ENCODE results near the gene VAV2.

Gene VAV2

DNA sequence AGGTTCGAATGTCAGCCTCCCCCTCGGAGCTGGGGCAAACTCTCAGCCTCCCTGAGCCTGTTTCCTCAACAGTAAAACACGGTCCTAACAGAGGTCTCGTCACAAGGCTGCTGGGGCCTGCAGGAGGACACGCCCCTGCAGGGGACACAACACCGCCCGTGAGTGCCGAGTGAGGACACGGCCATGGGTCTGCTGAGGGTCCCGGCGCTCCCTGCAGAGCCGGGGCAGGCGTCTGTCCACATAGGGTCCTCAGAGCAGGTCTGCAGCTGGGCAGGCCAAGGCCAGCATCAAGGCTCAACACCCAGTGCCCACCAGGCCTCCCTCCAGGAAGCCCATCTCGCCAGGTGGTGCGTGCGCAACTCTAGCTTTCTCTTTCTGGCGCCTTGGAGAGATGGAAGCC, 125.2 kb downstream of the VAV2 start:
- TF ChIP-seq, protein P1, sequence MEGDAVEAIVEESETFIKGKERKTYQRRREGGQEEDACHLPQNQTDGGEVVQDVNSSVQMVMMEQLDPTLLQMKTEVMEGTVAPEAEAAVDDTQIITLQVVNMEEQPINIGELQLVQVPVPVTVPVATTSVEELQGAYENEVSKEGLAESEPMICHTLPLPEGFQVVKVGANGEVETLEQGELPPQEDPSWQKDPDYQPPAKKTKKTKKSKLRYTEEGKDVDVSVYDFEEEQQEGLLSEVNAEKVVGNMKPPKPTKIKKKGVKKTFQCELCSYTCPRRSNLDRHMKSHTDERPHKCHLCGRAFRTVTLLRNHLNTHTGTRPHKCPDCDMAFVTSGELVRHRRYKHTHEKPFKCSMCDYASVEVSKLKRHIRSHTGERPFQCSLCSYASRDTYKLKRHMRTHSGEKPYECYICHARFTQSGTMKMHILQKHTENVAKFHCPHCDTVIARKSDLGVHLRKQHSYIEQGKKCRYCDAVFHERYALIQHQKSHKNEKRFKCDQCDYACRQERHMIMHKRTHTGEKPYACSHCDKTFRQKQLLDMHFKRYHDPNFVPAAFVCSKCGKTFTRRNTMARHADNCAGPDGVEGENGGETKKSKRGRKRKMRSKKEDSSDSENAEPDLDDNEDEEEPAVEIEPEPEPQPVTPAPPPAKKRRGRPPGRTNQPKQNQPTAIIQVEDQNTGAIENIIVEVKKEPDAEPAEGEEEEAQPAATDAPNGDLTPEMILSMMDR (IDR thresholded peaks at IDR 0.05; ENCODE audit: low read depth, low read length), result no peak
- no peak overlapping the region for H3K4me3 ChIP-seq (ENCODE audit: low read depth, low read length)

DNA sequence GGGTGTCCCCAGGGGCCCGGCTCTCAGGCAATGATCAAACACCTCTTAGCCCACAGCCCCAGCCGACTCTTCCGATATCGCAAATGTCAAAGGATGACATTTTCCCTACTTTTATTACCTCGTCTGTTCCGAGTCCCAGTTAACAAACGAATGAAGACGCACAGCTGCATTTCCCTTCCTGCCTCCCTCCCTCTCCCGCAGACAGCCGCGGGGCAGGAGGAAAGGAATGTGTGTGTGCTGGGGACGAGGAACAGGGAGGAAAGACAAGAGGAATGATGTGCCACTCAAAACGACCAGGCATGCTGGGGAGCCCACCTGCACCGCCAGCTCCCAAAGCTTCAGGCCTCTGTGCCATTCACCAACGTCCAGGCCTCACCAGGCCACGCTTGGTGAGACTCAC, 128.1 kb downstream of the VAV2 start:
- no peak overlapping the region for H3K4me3 ChIP-seq (ENCODE audit: low read depth, low read length)
- TF ChIP-seq, protein P1 (IDR thresholded peaks at IDR 0.05; ENCODE audit: low read depth, low read length), result no peak

DNA sequence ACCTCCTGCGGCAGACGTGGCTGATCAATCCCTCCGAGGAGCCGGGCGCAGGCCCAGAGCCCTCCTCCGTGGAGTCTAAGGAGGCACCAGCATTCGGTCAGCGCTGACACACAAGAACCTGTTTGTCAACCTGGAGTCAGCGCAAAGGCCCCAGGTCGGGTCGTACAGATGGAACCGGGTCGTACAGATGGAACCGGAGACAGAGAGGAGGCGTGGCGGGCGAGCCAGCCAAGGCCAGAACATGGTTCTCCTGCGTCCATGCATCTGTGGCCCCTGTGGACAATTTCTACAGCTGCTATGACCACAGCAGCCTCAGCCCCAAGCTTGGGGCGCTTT, 128.9 kb downstream of the VAV2 start:
- TF ChIP-seq, protein P1 (IDR thresholded peaks at IDR 0.05; ENCODE audit: low read depth, low read length), result no peak
- H3K4me3 ChIP-seq (ENCODE audit: low read depth, low read length), result no peak overlapping the region

DNA sequence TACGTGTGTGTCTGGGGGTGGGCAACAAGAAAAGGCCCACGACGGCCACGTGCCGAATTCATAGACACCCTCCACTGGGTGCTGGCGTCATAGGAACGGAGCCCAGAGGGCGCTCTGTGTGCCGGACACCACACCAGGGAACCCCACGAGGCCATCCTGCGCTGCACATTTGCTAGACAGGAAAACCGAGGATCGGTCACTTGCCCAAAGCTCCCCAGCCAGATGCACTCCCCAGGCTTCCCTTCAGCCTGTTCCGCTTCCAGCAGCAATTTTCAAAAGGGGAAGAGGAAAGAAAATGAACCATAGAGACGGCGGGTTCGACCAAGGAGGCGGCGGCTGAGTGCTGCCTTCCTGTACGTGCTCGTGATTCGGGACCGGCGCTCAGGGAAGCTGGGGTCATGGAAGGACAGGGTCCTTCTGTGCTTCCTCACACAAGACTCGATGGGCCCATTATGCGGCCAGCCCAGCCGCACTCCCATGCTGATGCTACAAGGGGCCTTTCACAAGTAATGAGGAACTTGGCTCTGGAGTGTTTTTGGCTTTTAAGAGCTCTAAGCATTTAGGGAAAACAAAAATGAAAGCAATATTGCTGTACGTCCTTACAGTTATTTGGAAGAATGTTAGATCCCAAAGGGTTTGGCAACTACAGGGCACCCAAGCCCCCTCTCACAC, 129.4 kb downstream of the VAV2 start:
- TF ChIP-seq, protein P1 (IDR thresholded peaks at IDR 0.05; ENCODE audit: low read depth, low read length), result no peak
- no peak overlapping the region for H3K4me3 ChIP-seq (ENCODE audit: low read depth, low read length)

DNA sequence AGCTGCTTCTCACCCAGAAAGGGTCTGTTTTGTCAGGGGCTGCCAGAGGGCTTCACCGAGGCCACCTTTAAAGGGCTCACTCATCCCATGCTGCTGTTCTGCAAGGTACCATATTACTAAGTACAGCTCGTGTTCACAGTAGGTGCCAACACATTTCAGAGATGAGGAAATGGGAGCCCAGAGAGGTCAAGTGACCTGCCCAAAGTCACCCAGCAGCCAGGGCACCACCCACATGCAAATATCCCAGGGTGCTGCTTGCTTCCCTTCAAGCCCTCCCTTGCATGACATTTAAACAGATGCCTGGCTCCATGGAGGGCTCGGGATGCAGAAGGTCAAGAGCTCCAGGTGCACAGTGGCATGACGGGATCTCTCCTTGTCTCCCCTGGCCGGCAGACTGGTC, 130.4 kb downstream of the VAV2 start:
- no peak overlapping the region for H3K4me3 ChIP-seq (ENCODE audit: low read depth, low read length)
- TF ChIP-seq, protein P1 (IDR thresholded peaks at IDR 0.05; ENCODE audit: low read depth, low read length), result no peak

DNA sequence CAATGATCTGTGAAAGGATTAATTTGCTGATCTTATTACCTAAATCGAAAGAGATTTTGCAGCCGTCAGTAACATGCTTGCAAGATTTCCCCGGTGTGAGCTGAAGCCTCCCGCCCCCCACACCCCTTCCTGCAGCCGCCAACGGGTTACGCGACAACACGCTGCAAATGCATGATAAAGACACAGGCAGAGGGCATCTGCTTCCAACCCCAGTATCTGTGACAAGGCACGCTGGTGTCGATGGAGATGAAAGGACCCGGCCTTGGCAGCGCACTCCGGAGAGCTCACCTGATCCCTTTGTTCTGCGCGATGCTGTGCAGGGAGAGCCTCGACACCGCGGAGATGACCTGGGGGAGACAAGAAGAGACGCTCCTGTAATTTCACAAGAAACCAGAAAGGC, 131.0 kb downstream of the VAV2 start:
- H3K4me3 ChIP-seq (ENCODE audit: low read depth, low read length), result no peak overlapping the region
- TF ChIP-seq, protein P1 (IDR thresholded peaks at IDR 0.05; ENCODE audit: low read depth, low read length), result no peak

DNA sequence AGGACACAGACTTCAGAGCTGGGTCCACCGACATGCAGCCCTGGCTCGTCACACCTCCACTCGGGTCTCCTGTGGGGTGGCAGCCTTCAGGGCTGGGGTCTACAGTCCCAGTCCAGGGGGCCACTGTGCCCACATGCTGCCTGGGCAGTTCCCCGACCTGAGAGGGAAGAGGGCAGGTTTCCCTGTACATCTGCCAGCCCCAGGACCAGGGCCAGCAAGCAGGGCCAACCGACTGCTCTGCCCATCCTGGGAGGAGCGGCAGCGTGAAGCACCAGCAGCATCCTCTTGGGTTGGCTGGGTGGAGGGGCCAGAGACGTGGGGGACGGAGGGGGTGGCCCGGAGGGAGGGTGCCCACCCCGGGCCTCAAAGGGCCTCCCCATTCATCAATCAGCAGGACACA, 133.4 kb downstream of the VAV2 start:
- H3K4me3 ChIP-seq (ENCODE audit: low read depth, low read length), result no peak overlapping the region
- TF ChIP-seq, protein P1 (IDR thresholded peaks at IDR 0.05; ENCODE audit: low read depth, low read length), result no peak
